Glutamatergic neuron (in vitro differentiated cells): ENCODE data around the gene ZNRD2. TPM values are rescaled to one million over a fixed set of nuclear protein-coding genes. Genes with fewer than 3 reads are reported as not detected.

Experiments used
- DNase-seq: peaks from one replicate; pipeline ENCODE4 v3.0.0; 2022
- H3K27ac Mint-ChIP-seq: one replicate; pipeline ENCODE4 v1.8.0; 2020; ENCODE audit warnings: mild to moderate bottlenecking, mixed read lengths, inconsistent platforms; ENCODE audit not compliant: unreplicated experiment
- H3K27me3 Mint-ChIP-seq: one replicate; pipeline ENCODE4 v1.8.0; 2020; ENCODE audit warnings: mild to moderate bottlenecking, moderate library complexity, mixed read lengths, inconsistent platforms; ENCODE audit not compliant: unreplicated experiment
- H3K36me3 Mint-ChIP-seq: one replicate; pipeline ENCODE4 v1.8.0; 2020; ENCODE audit warnings: mild to moderate bottlenecking, mixed read lengths, inconsistent platforms; ENCODE audit not compliant: unreplicated experiment
- H3K4me1 Mint-ChIP-seq: one replicate; pipeline ENCODE4 v1.8.0; 2020; ENCODE audit warnings: mild to moderate bottlenecking, low read depth, mixed read lengths, inconsistent platforms; ENCODE audit not compliant: unreplicated experiment
- H3K4me3 Mint-ChIP-seq: one replicate; pipeline ENCODE4 v1.8.0; 2020; ENCODE audit warnings: mild to moderate bottlenecking, mixed read lengths, inconsistent platforms; ENCODE audit not compliant: unreplicated experiment
- H3K9me3 Mint-ChIP-seq: one replicate; pipeline ENCODE4 v1.8.0; 2020; ENCODE audit warnings: mild to moderate bottlenecking, moderate library complexity, mixed read lengths, inconsistent platforms; ENCODE audit not compliant: unreplicated experiment
- CTCF ChIP-seq: fragments of 200-600 bp; sonication (generic); IDR thresholded peaks from one replicate; pipeline ENCODE4 v1.5.0; 2021; ENCODE audit not compliant: partially characterized antibody, unreplicated experiment
- total RNA-seq: library from RNA; stranded (reverse); fragmentation: NEBNext Ultra II Directional; extraction: Animal tissue kit (Norgen Biotek cat#: 25700); gene quantifications from one replicate; pipeline ENCODE4 v1.2.1, GENCODE V29; 2021; ENCODE audit not compliant: unreplicated experiment

Gene ZNRD2
- total RNA-seq, 1 donor from 2014 or later = 37.9 TPM

GRCh38 chr11:65585396-65586246, 15.3 kb downstream of the ZNRD2 start:
- no peak for DNase-seq
- Mint-ChIP-seq H3K27ac (peak overlapping the region; percentile 28), H3K9me3 (peaks cover 10% of the 10 kb centered on the region), H3K4me1 (peaks cover 12% of the 10 kb centered on the region), H3K36me3 (no peaks in the 10 kb centered on the region), H3K4me3 (no peak overlapping the region), H3K27me3 (peaks cover 23% of the 10 kb centered on the region)
- no peak for TF ChIP-seq CTCF

- H3K27me3 Mint-ChIP-seq = peaks cover 25% of the 10 kb centered on the region
- H3K27ac Mint-ChIP-seq = peak overlapping the region; percentile 57
- no peak for DNase-seq
- no peak overlapping the region for H3K4me3 Mint-ChIP-seq
- peaks cover 9% of the 10 kb centered on the region for H3K9me3 Mint-ChIP-seq
- H3K36me3 Mint-ChIP-seq = no peaks in the 10 kb centered on the region
- peaks cover 14% of the 10 kb centered on the region for H3K4me1 Mint-ChIP-seq
- TF ChIP-seq CTCF = no peak
Measured at GRCh38 chr11:65586247-65586630, 16.0 kb downstream of the ZNRD2 start.

- no peak for TF ChIP-seq CTCF
- DNase-seq = no peak
- H3K27ac Mint-ChIP-seq = peak overlapping the region; percentile 57
- peaks cover 11% of the 10 kb centered on the region for H3K9me3 Mint-ChIP-seq
- H3K4me3 Mint-ChIP-seq = no peak overlapping the region
- H3K36me3 Mint-ChIP-seq = no peaks in the 10 kb centered on the region
- H3K27me3 Mint-ChIP-seq = peaks cover 25% of the 10 kb centered on the region
- H3K4me1 Mint-ChIP-seq = peaks cover 16% of the 10 kb centered on the region
Measured at GRCh38 chr11:65586676-65587075, 16.4 kb downstream of the ZNRD2 start.

DNA sequence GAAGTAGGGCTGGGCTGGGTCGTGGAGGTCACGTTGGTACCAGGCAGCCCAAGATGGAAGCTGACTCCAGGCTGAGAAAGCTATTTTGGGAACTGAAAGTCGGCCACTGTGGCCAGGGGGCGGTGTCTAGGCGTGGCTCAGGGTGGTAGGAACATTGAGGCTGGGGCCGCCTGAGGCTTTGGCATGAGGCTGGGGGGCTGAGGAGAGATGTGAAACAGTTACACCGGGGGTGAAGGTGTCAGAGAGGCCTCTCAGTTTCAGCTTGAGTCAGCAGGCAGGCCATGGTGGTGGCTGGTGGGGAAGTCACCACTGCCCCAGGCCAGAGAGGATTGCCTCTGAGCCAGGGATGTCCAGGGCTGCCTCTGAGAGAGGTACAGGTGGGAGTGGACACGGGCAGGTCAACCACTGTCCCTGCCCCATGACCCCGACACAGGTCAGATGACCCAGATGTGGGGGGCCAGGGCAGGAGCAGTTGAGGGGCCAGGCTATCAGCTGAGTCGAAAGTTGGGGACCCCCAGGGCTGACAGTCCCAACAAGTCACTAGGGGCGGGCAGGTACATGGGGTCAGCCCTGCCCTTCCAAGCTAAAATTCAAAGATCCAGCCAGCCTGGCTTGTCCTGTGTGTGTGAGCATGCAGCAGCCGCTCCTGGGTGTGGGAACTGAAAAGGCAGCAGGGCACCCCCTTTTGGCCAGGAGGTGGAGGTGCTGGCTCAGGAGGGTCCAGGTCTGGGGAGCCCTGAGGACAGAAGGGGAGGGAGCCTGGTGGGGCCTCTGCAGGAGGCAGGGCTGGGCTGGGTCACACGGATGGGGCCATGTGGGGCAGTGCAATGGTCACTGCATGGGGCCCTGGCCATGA, 18.1 kb downstream of the ZNRD2 start:
- H3K36me3 Mint-ChIP-seq = no peaks in the 10 kb centered on the region
- DNase-seq = peak; percentile 62
- peaks cover 10% of the 10 kb centered on the region for H3K9me3 Mint-ChIP-seq
- H3K27me3 Mint-ChIP-seq = peaks cover 17% of the 10 kb centered on the region
- TF ChIP-seq CTCF = peak; percentile 54
- peak overlapping the region; percentile 28 for H3K27ac Mint-ChIP-seq
- no peak overlapping the region for H3K4me3 Mint-ChIP-seq
- peaks cover 16% of the 10 kb centered on the region for H3K4me1 Mint-ChIP-seq
